ENCODE measurements around the gene PCDHA10. TPM values are rescaled to one million over a fixed set of nuclear protein-coding genes. Genes with fewer than 3 reads are reported as not detected.
A peak's percentile ranks its signal among the peaks of the same experiment; 100 is the strongest.

The PCDHA10 gene
- polyA plus RNA-seq, 1 donor from 2014 or later, result 5.5 TPM

GRCh38 chr5:140870221-140871201, 14.8 kb downstream of the PCDHA10 start:
- peaks cover 69% of the 10 kb centered on the region for H3K79me2 ChIP-seq (replicated peaks; ENCODE audit: insufficient read depth, low read length)
- H3K27ac ChIP-seq (ENCODE audit: low read length), result no peak overlapping the region
- no peak overlapping the region for H2AFZ ChIP-seq (ENCODE audit: low read depth, low read length)
- H3K9me3 ChIP-seq (ENCODE audit: low read length), result peaks cover 37% of the 10 kb centered on the region
- no peaks in the 10 kb centered on the region for H3F3A ChIP-seq (ENCODE audit: insufficient read depth, low read length, poor library complexity, severe bottlenecking)
- H3K4me3 ChIP-seq (ENCODE audit: low read length), result peak overlapping the region; percentile 67
- H4K20me1 ChIP-seq (ENCODE audit: insufficient read depth), result no peaks in the 10 kb centered on the region
- no peak overlapping the region for H3K4me2 ChIP-seq (ENCODE audit: low read length)
- H3K36me3 ChIP-seq (ENCODE audit: insufficient read depth, low read length), result peaks cover 53% of the 10 kb centered on the region
- H3K9me2 ChIP-seq (ENCODE audit: insufficient read depth, low read length), result no peaks in the 10 kb centered on the region
- H3K27me3 ChIP-seq (ENCODE audit: insufficient read depth, low read depth, low read length), result no peaks in the 10 kb centered on the region
- no peak overlapping the region for H3K9ac ChIP-seq (ENCODE audit: low read length)
- TF ChIP-seq REST (IDR thresholded peaks at IDR 0.05; ENCODE audit: borderline replicate concordance) (no peak), SMC3 (conservative IDR thresholded peaks at IDR 0.05; ENCODE audit: poor library complexity) (no peak), EZH2 (IDR thresholded peaks at IDR 0.05; ENCODE audit: borderline replicate concordance, insufficient read depth, low read length, poor library complexity, severe bottlenecking) (no peak), TAF1 (IDR thresholded peaks at IDR 0.05; ENCODE audit: low read depth) (no peak), RAD21 (conservative IDR thresholded peaks at IDR 0.05) (no peak), POLR2AphosphoS5 (IDR thresholded peaks at IDR 0.05) (no peak), EP300 (conservative IDR thresholded peaks at IDR 0.05; ENCODE audit: poor library complexity, severe bottlenecking) (no peak), MXI1 (conservative IDR thresholded peaks at IDR 0.05; ENCODE audit: poor library complexity, severe bottlenecking) (no peak)
- TF ChIP-seq, protein P1, sequence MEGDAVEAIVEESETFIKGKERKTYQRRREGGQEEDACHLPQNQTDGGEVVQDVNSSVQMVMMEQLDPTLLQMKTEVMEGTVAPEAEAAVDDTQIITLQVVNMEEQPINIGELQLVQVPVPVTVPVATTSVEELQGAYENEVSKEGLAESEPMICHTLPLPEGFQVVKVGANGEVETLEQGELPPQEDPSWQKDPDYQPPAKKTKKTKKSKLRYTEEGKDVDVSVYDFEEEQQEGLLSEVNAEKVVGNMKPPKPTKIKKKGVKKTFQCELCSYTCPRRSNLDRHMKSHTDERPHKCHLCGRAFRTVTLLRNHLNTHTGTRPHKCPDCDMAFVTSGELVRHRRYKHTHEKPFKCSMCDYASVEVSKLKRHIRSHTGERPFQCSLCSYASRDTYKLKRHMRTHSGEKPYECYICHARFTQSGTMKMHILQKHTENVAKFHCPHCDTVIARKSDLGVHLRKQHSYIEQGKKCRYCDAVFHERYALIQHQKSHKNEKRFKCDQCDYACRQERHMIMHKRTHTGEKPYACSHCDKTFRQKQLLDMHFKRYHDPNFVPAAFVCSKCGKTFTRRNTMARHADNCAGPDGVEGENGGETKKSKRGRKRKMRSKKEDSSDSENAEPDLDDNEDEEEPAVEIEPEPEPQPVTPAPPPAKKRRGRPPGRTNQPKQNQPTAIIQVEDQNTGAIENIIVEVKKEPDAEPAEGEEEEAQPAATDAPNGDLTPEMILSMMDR (IDR thresholded peaks at IDR 0.05; ENCODE audit: poor library complexity, severe bottlenecking), result no peak

DNA sequence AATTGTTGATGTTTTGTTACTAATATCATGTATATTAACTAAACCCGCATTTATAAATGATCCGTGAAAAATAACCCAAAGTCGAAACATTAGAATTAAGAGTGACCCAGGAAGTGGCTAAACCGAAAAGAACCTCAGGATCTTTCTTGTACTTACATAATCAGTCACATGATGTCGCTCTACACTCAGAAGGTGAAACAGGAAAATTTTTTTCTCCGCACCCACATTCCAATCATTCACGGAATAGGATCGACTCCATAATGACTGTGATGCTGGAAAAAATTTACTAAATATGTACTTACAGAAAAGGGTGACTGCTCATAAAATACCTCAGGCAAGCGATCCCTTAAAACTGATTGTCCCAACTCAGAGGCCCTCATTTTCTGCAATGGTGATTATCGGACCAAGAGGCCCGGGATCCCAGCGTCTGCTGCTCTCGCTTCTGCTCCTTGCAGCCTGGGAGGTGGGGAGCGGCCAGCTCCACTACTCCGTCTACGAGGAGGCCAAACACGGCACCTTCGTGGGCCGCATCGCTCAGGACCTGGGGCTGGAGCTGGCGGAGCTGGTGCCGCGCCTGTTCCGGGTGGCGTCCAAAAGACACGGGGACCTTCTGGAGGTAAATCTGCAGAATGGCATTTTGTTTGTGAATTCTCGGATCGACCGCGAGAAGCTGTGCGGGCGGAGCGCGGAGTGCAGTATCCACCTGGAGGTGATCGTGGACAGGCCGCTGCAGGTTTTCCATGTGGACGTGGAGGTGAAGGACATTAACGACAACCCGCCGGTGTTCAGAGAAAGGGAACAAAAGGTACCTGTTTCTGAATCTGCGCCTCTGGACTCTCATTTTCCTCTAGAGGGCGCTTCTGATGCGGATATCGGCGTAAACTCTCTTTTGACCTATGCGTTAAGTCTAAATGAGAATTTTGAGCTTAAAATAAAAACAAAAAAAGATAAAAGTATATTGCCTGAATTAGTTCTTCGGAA, 19.7 kb downstream of the PCDHA10 start, which contains the start of gene PCDHA12:
PCDHA12 (plus strand) TSS at position 224 of the 981 bp plus-strand sequence; CDS start at position 389, 165 bp downstream.
- peak within 1 kb of the TSS; percentile 75 for H3K9ac ChIP-seq (ENCODE audit: low read length)
- peak within 1 kb of the TSS; percentile 49 for H3K4me2 ChIP-seq (ENCODE audit: low read length)
- peak; percentile 72 for TF ChIP-seq RAD21 (conservative IDR thresholded peaks at IDR 0.05)
- no peak for TF ChIP-seq TAF1 (IDR thresholded peaks at IDR 0.05; ENCODE audit: low read depth)
- no peak for TF ChIP-seq MXI1 (conservative IDR thresholded peaks at IDR 0.05; ENCODE audit: poor library complexity, severe bottlenecking)
- no peak for TF ChIP-seq EZH2 (IDR thresholded peaks at IDR 0.05; ENCODE audit: borderline replicate concordance, insufficient read depth, low read length, poor library complexity, severe bottlenecking)
- TF ChIP-seq SMC3 (conservative IDR thresholded peaks at IDR 0.05; ENCODE audit: poor library complexity), result peak; percentile 69
- TF ChIP-seq REST (IDR thresholded peaks at IDR 0.05; ENCODE audit: borderline replicate concordance), result peak; percentile 78
- TF ChIP-seq EP300 (conservative IDR thresholded peaks at IDR 0.05; ENCODE audit: poor library complexity, severe bottlenecking), result no peak
- peak; percentile 13 for TF ChIP-seq POLR2AphosphoS5 (IDR thresholded peaks at IDR 0.05)
- TF ChIP-seq, protein P1 (IDR thresholded peaks at IDR 0.05; ENCODE audit: poor library complexity, severe bottlenecking), result peak; percentile 61
- no peaks in the 10 kb centered on the region for H4K20me1 ChIP-seq (ENCODE audit: insufficient read depth)
- H3K27me3 ChIP-seq (ENCODE audit: insufficient read depth, low read depth, low read length), result no peaks in the 10 kb centered on the region
- peak within 1 kb of the TSS; percentile 67 for H3K4me3 ChIP-seq (ENCODE audit: low read length)
- H3K36me3 ChIP-seq (ENCODE audit: insufficient read depth, low read length), result peaks cover 40% of the 10 kb centered on the region
- no peaks in the 10 kb centered on the region for H3K9me2 ChIP-seq (ENCODE audit: insufficient read depth, low read length)
- H3F3A ChIP-seq (ENCODE audit: insufficient read depth, low read length, poor library complexity, severe bottlenecking), result no peaks in the 10 kb centered on the region
- peaks cover 43% of the 10 kb centered on the region for H3K9me3 ChIP-seq (ENCODE audit: low read length)
- H3K79me2 ChIP-seq (replicated peaks; ENCODE audit: insufficient read depth, low read length), result peaks cover 63% of the 10 kb centered on the region
- peak within 1 kb of the TSS; percentile 81 for H3K27ac ChIP-seq (ENCODE audit: low read length)
- peak within 1 kb of the TSS; percentile 44 for H2AFZ ChIP-seq (ENCODE audit: low read depth, low read length)

Measured in neural cell (in vitro differentiated cells).